GM12801 (cell line): ENCODE data around the gene HIP1R.

Source experiments
- TF ChIP-seq, protein P1 (sequence below): IDR thresholded peaks from one replicate; pipeline ENCODE4 v1.5.1; 2011; ENCODE audit warnings: control low read depth; ENCODE audit not compliant: insufficient read length; ENCODE audit errors: extremely low read depth

Gene HIP1R

DNA sequence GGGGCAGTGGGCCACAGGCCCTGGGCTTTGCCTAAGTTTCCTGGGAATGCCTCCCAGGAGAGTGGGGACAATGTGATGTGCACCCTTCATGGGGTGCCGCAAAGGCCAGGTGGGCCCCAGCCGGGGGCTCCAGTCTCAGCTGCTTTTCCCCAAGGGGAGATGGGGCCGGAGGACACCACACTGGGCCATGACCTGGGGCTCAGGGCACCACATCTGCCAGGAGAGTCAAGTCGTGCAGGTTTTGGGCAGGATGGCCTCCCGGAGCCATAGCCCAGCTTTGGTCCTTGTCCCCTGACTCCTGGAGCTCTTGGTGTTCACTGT is 12.2 kb downstream of the HIP1R start:
- TF ChIP-seq, protein P1, sequence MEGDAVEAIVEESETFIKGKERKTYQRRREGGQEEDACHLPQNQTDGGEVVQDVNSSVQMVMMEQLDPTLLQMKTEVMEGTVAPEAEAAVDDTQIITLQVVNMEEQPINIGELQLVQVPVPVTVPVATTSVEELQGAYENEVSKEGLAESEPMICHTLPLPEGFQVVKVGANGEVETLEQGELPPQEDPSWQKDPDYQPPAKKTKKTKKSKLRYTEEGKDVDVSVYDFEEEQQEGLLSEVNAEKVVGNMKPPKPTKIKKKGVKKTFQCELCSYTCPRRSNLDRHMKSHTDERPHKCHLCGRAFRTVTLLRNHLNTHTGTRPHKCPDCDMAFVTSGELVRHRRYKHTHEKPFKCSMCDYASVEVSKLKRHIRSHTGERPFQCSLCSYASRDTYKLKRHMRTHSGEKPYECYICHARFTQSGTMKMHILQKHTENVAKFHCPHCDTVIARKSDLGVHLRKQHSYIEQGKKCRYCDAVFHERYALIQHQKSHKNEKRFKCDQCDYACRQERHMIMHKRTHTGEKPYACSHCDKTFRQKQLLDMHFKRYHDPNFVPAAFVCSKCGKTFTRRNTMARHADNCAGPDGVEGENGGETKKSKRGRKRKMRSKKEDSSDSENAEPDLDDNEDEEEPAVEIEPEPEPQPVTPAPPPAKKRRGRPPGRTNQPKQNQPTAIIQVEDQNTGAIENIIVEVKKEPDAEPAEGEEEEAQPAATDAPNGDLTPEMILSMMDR = no peak

GRCh38 chr12:122847921-122848421 is 12.7 kb downstream of the HIP1R start:
- TF ChIP-seq, protein P1 = no peak

DNA sequence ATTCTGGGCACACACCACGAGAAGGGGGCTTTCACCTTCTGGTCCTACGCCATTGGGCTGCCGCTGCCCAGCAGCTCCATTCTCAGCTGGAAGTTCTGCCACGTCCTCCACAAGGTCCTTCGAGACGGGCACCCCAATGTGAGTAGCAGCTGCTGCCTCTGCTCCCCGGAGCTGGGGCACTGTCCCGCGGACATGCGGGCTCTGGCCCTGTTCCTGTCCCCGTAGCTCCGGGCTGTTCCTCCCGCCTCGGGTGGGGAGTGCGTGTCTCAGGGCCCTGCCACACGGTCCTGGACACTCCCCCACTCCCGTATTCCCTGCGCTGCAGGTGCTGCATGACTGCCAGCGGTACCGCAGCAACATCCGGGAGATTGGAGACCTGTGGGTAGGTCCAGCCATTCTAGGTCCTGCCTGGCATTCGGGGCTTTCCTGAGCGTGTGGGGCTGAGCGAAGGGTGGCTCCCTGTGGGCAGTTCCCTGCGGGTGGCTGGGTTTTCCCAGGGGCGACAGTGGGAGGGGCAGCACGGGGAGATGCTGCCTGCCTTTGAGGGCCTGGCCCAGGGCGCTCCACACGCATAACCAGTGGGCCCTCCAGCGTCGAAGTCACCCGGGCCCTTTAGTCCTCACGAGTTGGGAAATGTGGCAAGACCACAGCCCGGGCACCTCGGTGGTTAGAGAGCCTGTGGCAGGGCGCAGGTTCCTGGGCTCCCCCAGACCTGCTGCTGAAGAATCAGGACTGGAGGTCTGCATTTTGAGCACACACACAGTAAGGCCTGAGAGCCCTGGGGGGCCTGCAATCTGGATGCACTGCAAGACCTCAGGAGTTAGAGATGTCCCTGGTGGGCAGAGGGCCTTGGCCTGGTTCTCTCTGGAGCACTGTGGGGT is 13.5 kb downstream of the HIP1R start:
- TF ChIP-seq, protein P1 = no peak

DNA sequence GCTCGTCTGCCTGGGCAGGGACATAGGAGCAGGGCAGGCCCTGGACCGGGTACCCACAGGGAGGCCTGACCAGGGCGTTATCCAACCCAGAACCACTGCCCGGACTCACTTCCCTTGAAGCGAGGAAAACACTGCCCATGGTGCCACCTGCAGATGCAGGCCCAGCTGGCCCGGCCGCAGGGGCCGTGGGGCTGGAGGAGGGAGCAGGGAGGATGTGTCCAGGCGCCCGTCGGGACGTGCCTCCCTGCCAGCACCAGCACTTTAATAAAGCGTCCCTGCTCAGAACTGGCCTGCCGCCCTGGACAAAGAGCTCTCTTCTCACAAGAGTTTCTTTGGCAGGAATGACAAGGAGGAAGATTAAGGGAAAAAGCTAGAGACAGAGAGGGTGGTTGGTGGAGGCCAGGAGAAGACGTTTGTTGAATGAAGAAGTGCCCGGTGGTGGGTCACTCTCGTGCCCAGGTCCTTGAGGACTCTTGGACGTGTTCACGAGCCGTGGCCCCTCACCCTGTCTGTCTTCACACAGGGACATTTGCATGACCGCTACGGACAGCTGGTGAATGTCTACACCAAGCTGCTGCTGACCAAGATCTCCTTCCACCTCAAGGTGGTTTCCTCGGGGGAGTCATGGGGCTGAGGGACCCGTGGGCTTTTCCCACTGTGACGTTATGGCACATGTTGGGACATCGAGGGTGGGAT is 14.2 kb downstream of the HIP1R start:
- TF ChIP-seq, protein P1 = no peak

GRCh38 chr12:122850048-122850445 is 14.8 kb downstream of the HIP1R start:
- TF ChIP-seq, protein P1 = no peak

GRCh38 chr12:122850695-122851350 is 15.6 kb downstream of the HIP1R start:
- TF ChIP-seq, protein P1 = no peak

DNA sequence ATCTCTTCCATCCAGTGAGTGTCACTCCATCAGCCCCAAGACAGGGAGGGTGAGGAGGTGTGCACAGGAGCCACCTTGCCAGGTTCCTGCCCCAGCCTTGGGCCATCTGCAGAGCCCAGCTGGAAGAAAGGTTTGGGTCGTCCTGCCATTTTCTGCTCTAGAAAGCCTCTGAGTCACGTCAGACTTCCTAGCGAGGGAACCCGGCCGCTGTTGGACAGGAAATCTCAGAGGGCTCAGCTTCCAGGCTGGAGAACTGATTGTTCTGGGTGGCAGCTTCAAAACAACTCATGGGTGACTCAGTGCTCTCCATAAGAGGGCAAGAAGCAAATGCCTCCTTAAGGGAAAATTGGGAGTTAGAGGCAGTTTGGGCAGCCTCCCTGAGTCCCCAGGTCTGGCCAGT is 16.6 kb downstream of the HIP1R start:
- TF ChIP-seq, protein P1 = no peak
